GM20431 (cell line): ENCODE measurements around the gene GPSM1.

Experiments used
- in situ Hi-C: fragments of 300-500 bp; cut with MseI, MboI; formaldehyde crosslinking; loops from one replicate; pipeline ENCODE4 v1.15.0; 2020; ENCODE audit warnings: low sequenced_read_pairs; ENCODE audit not compliant: unreplicated experiment

GPSM1 gene

GRCh38 chr9:136327304-136327974 lies at the start of gene GPSM1:
TSS of gene GPSM1 (plus strand) at chr9:136327539. CDS start at chr9:136327696, 157 bp downstream.
- in situ Hi-C loops = no loop called here

GRCh38 chr9:136277746-136278145 lies 49.6 kb upstream of the GPSM1 start:
- in situ Hi-C loops = loop anchor here (10.0 kb wide), 1 partner anchor 103 kb away; no protein-coding TSS in a partner anchor

- in situ Hi-C loops = loop anchor here (10.0 kb wide), 1 partner anchor 103 kb away; no protein-coding TSS in a partner anchor
Observed at GRCh38 chr9:136278221-136278620, 49.1 kb upstream of the GPSM1 start.

GRCh38 chr9:136278894-136279293 lies 48.4 kb upstream of the GPSM1 start:
- in situ Hi-C loops = loop anchor here (10.0 kb wide), 1 partner anchor 104 kb away; no protein-coding TSS in a partner anchor

- in situ Hi-C loops = loop anchor here (10.0 kb wide), 1 partner anchor 105 kb away; no protein-coding TSS in a partner anchor
Observed at GRCh38 chr9:136279471-136279870, 47.9 kb upstream of the GPSM1 start.

- in situ Hi-C loops = no loop called here
Observed at GRCh38 chr9:136280535-136281315, 46.6 kb upstream of the GPSM1 start.

GRCh38 chr9:136281421-136282271 lies 45.7 kb upstream of the GPSM1 start:
- in situ Hi-C loops = no loop called here

GRCh38 chr9:136282272-136282861 lies 45.0 kb upstream of the GPSM1 start:
- in situ Hi-C loops = no loop called here

GRCh38 chr9:136283291-136284235 lies 43.8 kb upstream of the GPSM1 start:
- in situ Hi-C loops = no loop called here

- in situ Hi-C loops = no loop called here
Observed at GRCh38 chr9:136284311-136284710, 43.0 kb upstream of the GPSM1 start.

GRCh38 chr9:136284951-136285350 lies 42.4 kb upstream of the GPSM1 start:
- in situ Hi-C loops = no loop called here

GRCh38 chr9:136285501-136286358 lies 41.6 kb upstream of the GPSM1 start:
- in situ Hi-C loops = no loop called here

GRCh38 chr9:136286359-136286986 lies 40.9 kb upstream of the GPSM1 start:
- in situ Hi-C loops = no loop called here

- in situ Hi-C loops = no loop called here
Observed at GRCh38 chr9:136286987-136287379, 40.4 kb upstream of the GPSM1 start.

- in situ Hi-C loops = no loop called here
Observed at GRCh38 chr9:136287960-136288753, 39.2 kb upstream of the GPSM1 start.

GRCh38 chr9:136289651-136290507 lies 37.5 kb upstream of the GPSM1 start:
- in situ Hi-C loops = no loop called here
